ENCODE results near the gene EVI5L.
A peak's percentile ranks its signal among the peaks of the same experiment; 100 is the strongest.

EVI5L gene

GRCh38 chr19:7818806-7819205 lies 11.2 kb upstream of the EVI5L start:
- ATAC-seq: no peak

DNA sequence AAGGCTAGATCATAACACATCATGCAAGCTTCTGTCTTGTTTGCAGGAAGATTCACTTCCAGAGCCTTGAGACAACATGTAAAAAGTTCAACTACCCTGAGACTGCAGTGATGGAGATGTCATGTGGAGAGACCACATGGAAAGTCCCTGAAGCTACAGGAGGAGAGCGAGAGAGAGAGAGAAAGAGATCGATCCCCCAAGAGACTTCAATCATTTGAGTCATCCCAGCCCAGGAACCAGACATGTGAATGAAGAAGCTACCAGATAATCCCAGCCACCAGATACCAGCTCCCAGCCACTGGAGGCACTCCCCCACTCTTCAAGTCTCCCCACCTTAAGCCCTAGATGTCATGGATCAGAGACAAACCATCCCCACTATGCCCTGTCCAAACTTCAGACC lies 10.7 kb upstream of the EVI5L start:
- ATAC-seq: peak in 1 of 2 donors; percentile 43

DNA sequence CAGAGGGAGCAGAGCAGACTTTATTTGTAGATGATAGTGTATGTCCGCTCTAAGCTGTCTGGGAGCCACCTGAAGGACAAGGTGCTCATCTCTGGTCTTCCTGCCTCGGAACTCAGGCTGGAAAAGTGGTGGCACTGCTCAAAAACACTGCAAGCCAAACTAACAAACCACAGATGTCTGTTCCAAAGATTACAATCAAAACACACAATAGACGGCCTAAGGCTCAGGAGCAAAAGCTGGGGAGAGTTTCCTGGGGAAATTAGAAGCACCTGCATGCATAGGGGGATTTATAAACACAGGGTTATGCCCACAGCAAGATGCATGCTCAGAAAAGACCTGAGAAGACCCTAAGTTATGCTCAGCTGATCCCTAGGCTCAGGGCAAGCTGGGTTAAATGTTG lies 9.4 kb upstream of the EVI5L start:
- ATAC-seq: no peak

DNA sequence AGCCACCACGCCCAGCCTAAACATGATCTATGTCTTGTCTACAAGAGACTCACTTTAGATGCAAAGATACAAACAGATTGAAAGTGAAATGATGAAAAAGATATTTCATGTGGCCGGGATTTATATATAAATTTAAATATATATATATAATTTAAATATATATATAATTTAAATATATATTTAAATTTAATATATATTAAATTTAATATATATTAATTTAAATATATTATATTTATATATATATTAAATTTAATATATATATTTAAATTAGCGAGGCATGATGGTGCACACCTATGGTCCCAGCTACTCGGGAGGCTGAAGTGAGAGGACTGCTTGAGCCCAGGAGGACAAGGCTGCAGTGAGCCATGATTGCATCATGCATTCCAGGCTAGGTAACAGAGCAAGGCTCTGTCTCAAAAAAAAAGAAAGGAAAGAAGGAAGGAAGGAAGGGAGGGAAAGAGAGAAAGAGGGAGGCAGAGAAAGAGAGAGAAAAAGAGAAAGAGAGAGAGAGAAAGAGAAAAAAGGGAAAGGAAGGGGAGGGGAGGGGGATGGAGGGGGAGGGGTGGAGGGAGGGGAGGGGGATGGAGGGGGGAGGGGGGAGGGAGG lies 7.0 kb upstream of the EVI5L start:
- no peak for ATAC-seq

GRCh38 chr19:7823686-7824301 lies 6.2 kb upstream of the EVI5L start:
- ATAC-seq: no peak

DNA sequence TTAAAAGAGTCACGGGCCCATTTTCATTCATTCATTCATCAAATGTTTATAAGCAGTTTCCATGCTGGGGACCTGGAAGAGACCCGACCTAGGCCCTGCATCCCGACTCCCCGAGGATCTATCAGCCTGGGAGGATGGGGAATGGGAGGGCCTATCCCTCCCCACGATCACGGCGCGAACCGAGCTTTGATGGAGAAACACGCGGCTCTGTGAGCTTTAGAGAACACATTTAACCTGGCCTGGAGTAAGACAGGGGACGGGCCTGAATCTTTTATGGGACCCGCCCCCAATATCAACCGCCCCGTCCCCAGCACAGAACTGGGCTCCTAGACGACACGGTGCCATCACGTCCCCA lies 875 bp upstream of the EVI5L start:
- no peak for ATAC-seq

DNA sequence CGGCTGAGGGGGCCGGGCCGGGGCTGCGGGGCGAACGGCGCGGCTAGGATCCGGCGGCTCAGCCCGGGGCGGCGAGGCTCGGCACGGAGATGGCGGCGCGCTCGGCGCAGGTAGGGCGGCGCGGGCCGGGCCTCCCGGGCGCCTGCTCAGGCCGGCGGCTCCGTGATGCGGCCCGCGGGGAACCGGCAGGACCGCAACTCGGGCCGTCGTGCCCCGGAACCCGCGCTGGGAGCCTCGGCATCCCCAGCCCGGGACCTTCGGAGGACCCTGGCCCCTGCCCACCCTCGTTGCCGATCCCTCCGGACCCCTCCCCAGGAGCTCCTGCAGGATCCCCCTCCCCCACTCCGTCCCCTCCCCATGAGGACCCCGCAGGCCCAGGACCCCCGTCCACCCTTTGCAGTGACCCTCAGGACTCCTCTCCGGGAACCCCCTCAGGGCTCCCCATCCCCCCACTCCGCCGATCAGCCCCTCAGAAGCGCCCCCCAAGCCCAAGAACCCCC lies 304 bp downstream of the EVI5L start:
- ATAC-seq: peak in 1 of 2 donors; percentile 2

GRCh38 chr19:7830823-7831222 lies 805 bp downstream of the EVI5L start:
- no peak for ATAC-seq

DNA sequence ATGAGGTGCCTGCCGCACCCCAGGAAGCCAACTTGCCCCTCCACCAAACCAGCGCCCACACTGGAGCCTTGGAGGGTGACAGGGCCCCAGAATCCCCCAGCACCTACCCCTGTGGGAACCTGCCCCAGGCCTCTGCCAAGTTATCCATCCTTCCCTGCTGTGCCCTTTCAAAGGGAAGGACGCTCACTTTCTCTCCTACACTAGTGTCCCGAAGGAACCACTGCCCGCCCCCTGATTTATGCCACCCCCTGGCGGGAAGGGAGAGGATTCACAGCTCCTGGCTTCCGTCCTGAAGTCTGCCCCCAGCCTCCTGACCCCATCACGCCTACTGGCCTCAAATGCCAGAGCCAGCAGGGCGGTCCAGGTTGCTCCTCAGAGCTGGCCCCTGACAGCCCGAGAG lies 1.4 kb downstream of the EVI5L start:
- no peak for ATAC-seq

- no peak for ATAC-seq
These were observed 2.0 kb downstream of the EVI5L start for GRCh38 chr19:7832009-7832408.

DNA sequence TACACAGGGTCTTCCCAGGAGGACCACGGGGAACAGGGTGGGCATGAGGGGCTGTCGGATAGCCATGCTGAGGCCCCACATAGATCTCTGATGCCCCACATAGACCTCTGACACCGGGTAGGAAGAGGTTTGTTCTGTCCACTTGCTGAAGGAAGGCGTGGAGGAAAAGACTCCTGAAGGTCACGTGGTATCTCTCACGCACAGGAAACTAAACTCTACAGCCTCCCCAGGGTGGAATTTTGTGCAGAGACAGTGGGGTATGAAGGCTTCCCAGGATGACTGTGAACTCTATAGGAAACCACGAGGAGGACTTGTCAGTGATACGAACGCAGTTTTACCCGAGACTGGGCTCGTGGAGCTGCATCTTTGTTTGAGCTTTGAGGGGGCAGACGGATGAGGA lies 2.8 kb downstream of the EVI5L start:
- ATAC-seq: no peak

DNA sequence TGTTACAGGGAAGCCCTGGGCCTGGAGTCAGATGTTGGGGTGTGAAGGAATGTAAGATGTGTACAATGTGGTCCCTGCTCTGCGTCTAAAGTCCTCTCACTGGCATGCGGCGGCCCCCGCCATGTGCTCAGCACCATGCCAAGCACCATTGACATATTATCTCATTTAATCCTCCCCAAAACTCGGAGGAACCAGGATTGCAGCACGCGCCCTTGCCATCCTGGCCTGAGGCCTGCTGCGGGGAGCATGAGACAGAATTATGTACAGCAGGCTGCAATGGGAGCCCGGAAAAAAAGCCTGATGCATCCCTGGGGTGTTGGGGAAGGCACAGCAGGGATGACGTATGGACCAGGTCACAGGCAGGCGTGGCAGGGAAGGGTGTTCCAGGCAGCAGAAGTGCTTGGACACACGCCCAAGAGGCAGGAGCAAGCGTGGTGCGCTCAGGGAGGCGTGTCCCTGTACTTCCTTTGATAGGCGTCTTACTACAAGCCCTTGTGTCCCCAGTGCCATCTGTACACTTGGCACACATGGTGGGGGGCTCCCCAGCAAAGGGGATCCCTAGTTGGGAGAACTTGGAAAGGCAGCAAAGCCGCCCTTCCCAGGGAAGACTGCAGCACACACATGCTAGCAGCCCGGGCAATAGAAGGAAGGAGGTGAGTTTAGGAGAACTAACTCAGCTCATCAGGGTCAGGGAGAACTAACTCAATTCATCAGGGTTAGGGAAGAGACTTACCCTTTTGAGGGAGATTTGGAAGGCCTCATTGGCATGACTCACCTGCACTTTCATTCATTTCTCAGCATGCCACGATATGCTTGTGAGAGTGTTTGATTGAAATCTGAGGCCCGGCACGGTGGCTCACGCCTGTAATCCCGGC lies 3.4 kb downstream of the EVI5L start:
- ATAC-seq: no peak

DNA sequence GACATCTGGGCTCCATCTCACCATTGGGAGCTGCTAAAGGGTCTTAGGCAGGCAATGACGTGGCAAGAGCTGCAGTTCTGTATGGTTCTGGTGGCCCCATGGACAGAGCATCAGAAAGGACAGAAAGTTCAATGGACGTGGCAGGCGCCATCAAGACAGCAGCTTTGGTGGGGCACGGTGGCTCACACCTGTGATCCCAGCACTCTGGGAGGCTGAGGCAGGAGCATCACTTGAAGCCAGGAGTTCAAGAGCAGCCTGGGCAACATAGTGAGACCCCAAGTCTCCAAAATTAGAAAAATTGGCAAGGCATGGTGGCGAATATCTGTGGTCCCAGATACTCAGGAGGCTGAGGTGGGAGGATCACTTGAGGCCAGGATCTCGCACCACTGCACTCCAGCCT lies 9.5 kb downstream of the EVI5L start:
- ATAC-seq: no peak

DNA sequence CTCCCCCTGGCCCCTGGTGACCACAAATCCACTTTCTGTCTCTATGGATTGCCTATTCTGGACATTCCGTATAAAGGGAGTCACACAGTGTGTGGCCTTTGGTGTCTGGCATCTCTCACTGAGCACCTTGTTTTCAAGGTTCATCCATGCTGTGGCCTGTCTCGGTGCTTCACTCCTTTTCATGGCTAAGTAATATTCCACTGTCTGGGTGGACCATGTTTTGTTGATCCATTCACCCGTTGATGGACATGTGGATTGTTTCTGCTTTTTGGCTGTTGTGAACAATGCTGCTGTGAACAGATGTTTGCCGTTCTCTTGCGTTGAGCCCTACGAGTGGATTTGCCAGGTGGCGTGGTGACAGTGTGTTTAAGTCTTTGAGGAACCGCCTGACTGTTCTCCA lies 10.6 kb downstream of the EVI5L start:
- no peak for ATAC-seq

- no peak for ATAC-seq
These were observed 12.0 kb downstream of the EVI5L start for GRCh38 chr19:7841751-7842660.

DNA sequence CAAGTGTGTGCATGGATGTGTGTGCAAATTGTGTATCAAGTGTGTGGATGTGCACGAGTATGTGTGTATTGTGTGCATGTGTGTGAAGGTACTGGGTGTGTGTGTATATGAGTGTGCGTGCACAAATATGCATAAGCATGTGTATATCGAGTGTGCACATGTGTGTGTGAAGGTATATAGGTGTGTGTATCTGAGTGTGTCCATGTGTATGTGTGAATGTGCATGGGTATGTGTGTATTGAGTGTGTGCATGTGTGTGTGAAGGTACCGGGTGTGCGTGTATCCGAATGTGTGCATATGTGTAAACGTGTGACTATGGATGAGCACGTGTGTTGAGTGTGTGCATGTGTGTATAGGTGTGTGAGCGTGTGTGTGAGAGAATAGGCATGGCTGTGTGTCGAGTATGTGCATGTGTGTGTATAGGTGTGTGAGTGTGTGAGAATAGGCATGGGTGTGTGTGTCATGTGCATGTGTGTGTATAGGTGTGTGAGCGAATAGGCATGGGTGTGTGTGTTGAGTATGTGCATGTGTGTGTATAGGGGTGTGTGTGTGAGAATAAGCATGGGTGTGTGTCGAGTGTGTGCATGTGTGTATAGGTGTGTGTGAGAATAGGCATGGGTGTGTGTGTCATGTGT lies 12.8 kb downstream of the EVI5L start:
- no peak for ATAC-seq

- no peak for ATAC-seq
These were observed 13.5 kb downstream of the EVI5L start for GRCh38 chr19:7843521-7843920.

DNA sequence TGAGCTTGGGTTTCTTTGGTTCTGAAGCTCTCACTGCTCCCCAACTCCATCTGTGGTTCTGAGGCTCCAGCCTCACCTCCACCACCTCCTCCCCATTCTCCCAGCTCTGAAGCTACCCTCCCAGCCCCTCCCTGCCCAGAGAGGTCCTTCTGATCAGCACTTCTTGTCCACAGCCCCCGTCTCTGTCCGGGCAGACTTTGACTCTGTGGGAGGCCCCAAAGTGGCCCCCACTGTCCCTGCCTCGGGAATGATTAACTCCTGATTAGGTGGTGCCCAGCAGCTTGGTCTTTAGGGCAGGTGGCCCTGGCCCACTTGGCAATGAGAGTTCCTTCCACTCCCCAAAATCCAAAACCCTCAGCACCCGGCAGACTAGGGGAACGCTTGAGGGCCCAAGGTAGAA lies 14.4 kb downstream of the EVI5L start:
- no peak for ATAC-seq

GRCh38 chr19:7844951-7845350 lies 14.9 kb downstream of the EVI5L start:
- no peak for ATAC-seq

GRCh38 chr19:7845390-7846154 lies 15.6 kb downstream of the EVI5L start:
- ATAC-seq: no peak

- no peak for ATAC-seq
These were observed 16.2 kb downstream of the EVI5L start for GRCh38 chr19:7846155-7846646.

Data from activated CD4-positive, CD25-positive, alpha-beta regulatory T cell treated with anti-CD3 and anti-CD28 coated beads, Interleukin-2, amount 50 U/mL, for 24 hours (primary cell).